ENCODE measurements around the gene PDZD2.
"Not testable (repeated sequence)": the region's sequence is repeated elsewhere in the genome, so short reads cannot be mapped to it uniquely, and the experiment has no call there.

Gene PDZD2

GRCh38 chr5:32076699-32077695 is 438.1 kb downstream of the PDZD2 start:
- DNase-seq (ENCODE audit: low read depth in 2 of 2): peak in 1 of 2 donors; percentile 10

GRCh38 chr5:32078855-32079254 is 439.9 kb downstream of the PDZD2 start:
- not testable (repeated sequence) for DNase-seq (ENCODE audit: low read depth in 2 of 2)

GRCh38 chr5:32080565-32080964 is 441.6 kb downstream of the PDZD2 start:
- not testable (repeated sequence) for DNase-seq (ENCODE audit: low read depth in 2 of 2)

GRCh38 chr5:32082701-32083100 is 443.8 kb downstream of the PDZD2 start:
- DNase-seq (ENCODE audit: low read depth in 2 of 2): no peak

- DNase-seq (ENCODE audit: low read depth in 2 of 2): no peak
These were observed 445.1 kb downstream of the PDZD2 start for GRCh38 chr5:32083981-32084430.

- no peak for DNase-seq (ENCODE audit: low read depth in 2 of 2)
These were observed 448.5 kb downstream of the PDZD2 start for GRCh38 chr5:32087086-32088082.

- DNase-seq (ENCODE audit: low read depth in 2 of 2): no peak
These were observed 449.3 kb downstream of the PDZD2 start for GRCh38 chr5:32088214-32088613.

GRCh38 chr5:32089146-32090000 is 450.4 kb downstream of the PDZD2 start:
- DNase-seq (ENCODE audit: low read depth in 2 of 2): no peak

GRCh38 chr5:32090026-32090754 is 451.3 kb downstream of the PDZD2 start:
- no peak for DNase-seq (ENCODE audit: low read depth in 2 of 2)

- DNase-seq (ENCODE audit: low read depth in 2 of 2): no peak
These were observed 451.8 kb downstream of the PDZD2 start for GRCh38 chr5:32090755-32091128.

- peak; percentile 37 to 41 for DNase-seq (ENCODE audit: low read depth in 2 of 2)
These were observed 454.2 kb downstream of the PDZD2 start for GRCh38 chr5:32092938-32093812.

GRCh38 chr5:32094691-32095090 is 455.8 kb downstream of the PDZD2 start:
- DNase-seq (ENCODE audit: low read depth in 2 of 2): no peak

- no peak for DNase-seq (ENCODE audit: low read depth in 2 of 2)
These were observed 456.3 kb downstream of the PDZD2 start for GRCh38 chr5:32095261-32095671.

- DNase-seq (ENCODE audit: low read depth in 2 of 2): no peak
These were observed 458.1 kb downstream of the PDZD2 start for GRCh38 chr5:32096891-32097595.

- no peak for DNase-seq (ENCODE audit: low read depth in 2 of 2)
These were observed 459.4 kb downstream of the PDZD2 start for GRCh38 chr5:32098291-32098690.

GRCh38 chr5:32098890-32099310 is 460.0 kb downstream of the PDZD2 start:
- no peak for DNase-seq (ENCODE audit: low read depth in 2 of 2)

GRCh38 chr5:32099486-32100035 is 460.6 kb downstream of the PDZD2 start:
- no peak for DNase-seq (ENCODE audit: low read depth in 2 of 2)

- DNase-seq (ENCODE audit: low read depth in 2 of 2): no peak
These were observed 461.3 kb downstream of the PDZD2 start for GRCh38 chr5:32100230-32100629.
